Measurements from ENCODE around the gene HEXB. TPM values are rescaled to one million over a fixed set of nuclear protein-coding genes. Genes with fewer than 3 reads are reported as not detected.

The HEXB gene
- total RNA-seq, 1 experiment from 2014 or later: 56.3 TPM

GRCh38 chr5:74669821-74670220, 15.2 kb upstream of the HEXB start:
- H2BK120ac ChIP-seq (ENCODE audit: low read depth, low read length, poor library complexity, severe bottlenecking): no peak overlapping the region
- Mint-ChIP-seq H3K27ac (peak overlapping the region in 1 of 3 experiments; percentile 16; a peak in 2 of 7 replicates), H3K4me3 (no peak overlapping the region; a peak in 1 of 5 replicates), H3K27me3 (ENCODE audit: low read depth) (no peaks in the 10 kb centered on the region), H3K4me1 (peaks cover 9 to 18% of the 10 kb centered on the region in 2 experiments), H3K9me3 (no peaks in the 10 kb centered on the region), H3K36me3 (ENCODE audit: insufficient read depth in 1 of 3, low read depth in 3 of 3) (no peaks in the 10 kb centered on the region; a peak in 1 of 7 replicates)
- H2AFZ ChIP-seq (ENCODE audit: low read length): no peak overlapping the region
- no peaks in the 10 kb centered on the region; the same call in 1 of the 2 replicates for H3K4me1 ChIP-seq (ENCODE audit: insufficient read depth, low read length)
- H3T11ph ChIP-seq (ENCODE audit: low read length): no peak overlapping the region
- no peak overlapping the region for H3K18ac ChIP-seq (ENCODE audit: insufficient read length, low read depth, low read length)
- H2AK5ac ChIP-seq (ENCODE audit: insufficient read length, low read length): no peak overlapping the region
- DNase-seq: no peak
- H3K9ac ChIP-seq (ENCODE audit: extremely low read depth, insufficient read length, low read length): no peak overlapping the region
- H2BK20ac ChIP-seq (ENCODE audit: low read depth, low read length, poor library complexity, severe bottlenecking): no peak overlapping the region
- no peak overlapping the region for H4K5ac ChIP-seq (ENCODE audit: insufficient read length, low read depth, low read length)
- H3K4ac ChIP-seq (ENCODE audit: low read depth, low read length): no peak overlapping the region
- H3K9me3 ChIP-seq (ENCODE audit: control insufficient read depth, low read depth, low read length): no peaks in the 10 kb centered on the region
- no peak overlapping the region for H3K14ac ChIP-seq (ENCODE audit: insufficient read depth, low read length)
- H3K27me3 ChIP-seq (ENCODE audit: insufficient read depth, low read length): no peaks in the 10 kb centered on the region
- no peak overlapping the region for H4K8ac ChIP-seq (replicated peaks; ENCODE audit: insufficient read length, low read depth, low read length)
- H3K23me2 ChIP-seq (ENCODE audit: insufficient read length, low read depth, low read length, poor library complexity, severe bottlenecking): no peaks in the 10 kb centered on the region
- no peak overlapping the region for H2BK5ac ChIP-seq (ENCODE audit: insufficient read length, low read length)
- H4K20me1 ChIP-seq (ENCODE audit: control insufficient read depth, insufficient read depth, insufficient read length): no peaks in the 10 kb centered on the region
- H3K23ac ChIP-seq (ENCODE audit: insufficient read length, low read depth, low read length): no peak overlapping the region
- H4K91ac ChIP-seq (ENCODE audit: insufficient read length, low read depth, low read length): no peak overlapping the region
- TF ChIP-seq CTCF (conservative IDR thresholded peaks at IDR 0.05): no peak
- H2BK12ac ChIP-seq (ENCODE audit: insufficient read length, low read depth, low read length): no peak overlapping the region
- no peak overlapping the region for H3K56ac ChIP-seq (ENCODE audit: insufficient read length, low read depth, low read length)
- H3K79me1 ChIP-seq (ENCODE audit: insufficient read depth, low read depth, low read length, poor library complexity, severe bottlenecking): no peaks in the 10 kb centered on the region
- no peak overlapping the region for H2BK15ac ChIP-seq (ENCODE audit: low read depth, low read length)
- H3K27ac ChIP-seq (ENCODE audit: insufficient read length, low read depth, low read length): no peak overlapping the region
- no CpG with 5 or more reads among the region's 2 CpGs for WGBS (ENCODE audit: extremely low coverage, insufficient read length, low lambda C conversion rate)
- H3K4me2 ChIP-seq (ENCODE audit: insufficient read depth, insufficient read length, low read length): no peak overlapping the region
- H3K79me2 ChIP-seq (ENCODE audit: insufficient read depth, low read length): no peaks in the 10 kb centered on the region; the same call in 1 of the 2 replicates

All from H9 (cell line).